Muscle layer of duodenum (tissue), 2 donors: Measurements from ENCODE around the gene ALOX5AP.
A peak's percentile ranks its signal among the peaks of the same experiment; 100 is the strongest.

Experiments used
- H3K27ac ChIP-seq: one replicate; pipeline ENCODE4 v1.7.0; 2013; ENCODE audit warnings: mild to moderate bottlenecking, low read length
- H3K27me3 ChIP-seq: one replicate; pipeline ENCODE4 v1.7.0; 2013; ENCODE audit warnings: low read depth, mild to moderate bottlenecking, control low read depth, low read length
- H3K36me3 ChIP-seq, 2 donors: one replicate each; pipeline ENCODE4 v1.7.0; 2013; ENCODE audit warnings: low read length in 2 of 2, control low read depth in 1 of 2, mild to moderate bottlenecking in 1 of 2; ENCODE audit not compliant: insufficient read depth in 2 of 2, control insufficient read depth in 1 of 2
- H3K4me1 ChIP-seq, 2 donors: one replicate each; pipeline ENCODE4 v1.7.0; 2013; ENCODE audit warnings: low read length in 2 of 2, mild to moderate bottlenecking in 2 of 2, control low read depth in 1 of 2, moderate library complexity in 1 of 2; ENCODE audit not compliant: insufficient read depth in 2 of 2, control insufficient read depth in 1 of 2
- H3K4me3 ChIP-seq, 2 donors: one replicate each; pipeline ENCODE4 v1.7.0; 2013; ENCODE audit warnings: low read length in 2 of 2, low read depth in 1 of 2, mild to moderate bottlenecking in 1 of 2
- H3K9me3 ChIP-seq, 2 donors: one replicate each; pipeline ENCODE4 v1.7.0; 2013; ENCODE audit warnings: low read length in 2 of 2, control low read depth in 1 of 2, mild to moderate bottlenecking in 1 of 2; ENCODE audit not compliant: control insufficient read depth in 1 of 2
- donor health status: healthy.

ALOX5AP gene

GRCh38 chr13:30735025-30735871 lies at the start of gene ALOX5AP:
Gene ALOX5AP, plus strand, starts transcription at chr13:30735543. Its CDS starts 63 bp downstream, at chr13:30735606.
- Histone ChIP-seq H3K4me3 (peak within 1 kb of the TSS; percentile 40), H3K27me3 (no peaks in the 10 kb centered on the region), H3K9me3 (no peaks in the 10 kb centered on the region), H3K4me1 (no peaks in the 10 kb centered on the region), H3K27ac (peak within 1 kb of the TSS; percentile 67), H3K36me3 (no peaks in the 10 kb centered on the region)

GRCh38 chr13:30685987-30686386 lies 49.4 kb upstream of the ALOX5AP start:
- Histone ChIP-seq H3K27me3 (no peaks in the 10 kb centered on the region), H3K4me1 (no peaks in the 10 kb centered on the region), H3K27ac (no peak overlapping the region)

GRCh38 chr13:30687601-30688000 lies 47.7 kb upstream of the ALOX5AP start:
- Histone ChIP-seq H3K27me3 (no peaks in the 10 kb centered on the region), H3K27ac (no peak overlapping the region), H3K4me3 (no peak overlapping the region), H3K36me3 (no peaks in the 10 kb centered on the region), H3K4me1 (no peaks in the 10 kb centered on the region), H3K9me3 (no peaks in the 10 kb centered on the region)

More at GRCh38 chr13:30685987-30686386, 49.4 kb upstream of the ALOX5AP start:
- no peaks in the 10 kb centered on the region for H3K9me3 ChIP-seq
- no peak overlapping the region for H3K4me3 ChIP-seq
- no peaks in the 10 kb centered on the region for H3K36me3 ChIP-seq

- H3K27me3 ChIP-seq: no peaks in the 10 kb centered on the region
- H3K4me1 ChIP-seq: no peaks in the 10 kb centered on the region
- no peaks in the 10 kb centered on the region for H3K36me3 ChIP-seq
- H3K27ac ChIP-seq: no peak overlapping the region
- peak overlapping the region in 1 of 2 donors; percentile 60 for H3K4me3 ChIP-seq
- no peaks in the 10 kb centered on the region for H3K9me3 ChIP-seq
Observed at GRCh38 chr13:30689752-30690151, 45.6 kb upstream of the ALOX5AP start.

GRCh38 chr13:30690282-30691188 lies 44.8 kb upstream of the ALOX5AP start:
- Histone ChIP-seq H3K27ac (peak overlapping the region; percentile 4), H3K27me3 (no peaks in the 10 kb centered on the region), H3K9me3 (no peaks in the 10 kb centered on the region), H3K4me1 (no peaks in the 10 kb centered on the region), H3K4me3 (peak overlapping the region; percentile 32 to 60), H3K36me3 (no peaks in the 10 kb centered on the region)

DNA sequence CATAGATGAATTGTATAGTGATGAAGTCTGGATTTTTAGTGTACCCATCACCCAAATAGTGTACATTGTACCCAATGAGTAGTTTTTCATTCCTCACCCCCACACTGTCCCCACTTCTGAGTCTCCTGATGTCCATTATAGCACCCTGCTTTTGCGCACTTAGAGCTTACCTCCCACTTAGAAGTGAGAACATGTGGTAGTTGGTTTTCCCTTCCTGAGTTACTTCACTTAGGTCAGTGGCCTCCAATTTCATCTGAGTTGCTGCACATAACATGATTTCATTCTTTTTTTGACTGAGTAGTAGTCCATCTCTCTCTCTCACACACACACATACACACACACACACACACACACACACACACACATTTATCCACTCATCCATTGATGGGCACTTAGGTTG lies 43.2 kb upstream of the ALOX5AP start:
- H3K4me1 ChIP-seq: peaks cover 0 to 4% of the 10 kb centered on the region in 2 donors
- no peaks in the 10 kb centered on the region for H3K9me3 ChIP-seq
- no peaks in the 10 kb centered on the region for H3K36me3 ChIP-seq
- H3K4me3 ChIP-seq: no peak overlapping the region
- no peaks in the 10 kb centered on the region for H3K27me3 ChIP-seq
- no peak overlapping the region for H3K27ac ChIP-seq

GRCh38 chr13:30696278-30697176 lies 38.8 kb upstream of the ALOX5AP start:
- Histone ChIP-seq H3K27me3 (no peaks in the 10 kb centered on the region), H3K4me3 (no peak overlapping the region), H3K27ac (no peak overlapping the region)

GRCh38 chr13:30697177-30697953 lies 38.0 kb upstream of the ALOX5AP start:
- Histone ChIP-seq H3K9me3 (no peaks in the 10 kb centered on the region), H3K4me1 (peaks cover 0 to 8% of the 10 kb centered on the region in 2 donors), H3K27ac (no peak overlapping the region), H3K4me3 (no peak overlapping the region), H3K36me3 (no peaks in the 10 kb centered on the region), H3K27me3 (no peaks in the 10 kb centered on the region)

More at GRCh38 chr13:30696278-30697176, 38.8 kb upstream of the ALOX5AP start:
- Histone ChIP-seq H3K9me3 (no peaks in the 10 kb centered on the region), H3K4me1 (peaks cover 0 to 8% of the 10 kb centered on the region in 2 donors), H3K36me3 (no peaks in the 10 kb centered on the region)

DNA sequence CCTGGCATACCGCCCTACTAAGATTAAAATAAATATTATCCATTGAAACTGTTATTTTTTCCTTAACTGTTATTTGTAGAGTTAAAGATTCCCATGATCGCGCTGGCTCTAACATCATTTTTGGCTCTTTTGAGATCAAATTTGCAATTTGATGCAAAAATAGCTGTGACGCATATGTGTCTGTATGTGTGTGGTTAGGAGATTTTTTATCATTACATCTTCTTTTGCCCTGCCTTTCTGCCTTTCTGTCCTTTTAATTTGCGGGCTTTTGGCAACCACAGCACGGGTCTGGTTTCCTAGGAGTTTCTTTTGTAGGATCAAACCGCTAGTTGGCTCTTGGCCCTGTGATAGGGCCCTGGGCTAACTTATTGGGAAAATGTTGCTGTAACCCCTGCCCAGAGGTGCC lies 37.3 kb upstream of the ALOX5AP start:
- Histone ChIP-seq H3K4me3 (no peak overlapping the region), H3K27me3 (no peaks in the 10 kb centered on the region), H3K27ac (no peak overlapping the region), H3K9me3 (no peaks in the 10 kb centered on the region), H3K36me3 (no peaks in the 10 kb centered on the region), H3K4me1 (peaks cover 0 to 8% of the 10 kb centered on the region in 2 donors)

GRCh38 chr13:30698488-30699005 lies 36.8 kb upstream of the ALOX5AP start:
- H3K36me3 ChIP-seq: no peaks in the 10 kb centered on the region
- H3K4me1 ChIP-seq: peaks cover 0 to 8% of the 10 kb centered on the region in 2 donors
- H3K4me3 ChIP-seq: no peak overlapping the region
- no peaks in the 10 kb centered on the region for H3K9me3 ChIP-seq
- H3K27me3 ChIP-seq: no peaks in the 10 kb centered on the region
- H3K27ac ChIP-seq: no peak overlapping the region
